Gastrocnemius medialis (tissue), 4 donors: ENCODE data around the gene ZNF730.

ENCODE experiments used
- POLR2A ChIP-seq, 2 donors: fragments of 450-650 bp; IDR thresholded peaks; one replicate each; pipeline ENCODE4 v1.6.1; 2017; ENCODE audit warnings: antibody characterized with exemption in 2 of 2, mild to moderate bottlenecking in 2 of 2, moderate library complexity in 2 of 2
- TF ChIP-seq, protein P1 (sequence below), 5 experiments: fragments of 450-650 bp in 3 of 5; fragments of 200-600 bp in 2 of 5; sonication (generic) in 2 of 5; IDR thresholded peaks in 4 of 5; conservative IDR thresholded peaks in 1 of 5; 1 replicate in 4 of 5; 2 replicates in 1 of 5; pipeline ENCODE4 v1.5.1; 2016 to 2019; ENCODE audit warnings: antibody characterized with exemption in 5 of 5, mild to moderate bottlenecking in 3 of 5, moderate library complexity in 3 of 5

DNA sequence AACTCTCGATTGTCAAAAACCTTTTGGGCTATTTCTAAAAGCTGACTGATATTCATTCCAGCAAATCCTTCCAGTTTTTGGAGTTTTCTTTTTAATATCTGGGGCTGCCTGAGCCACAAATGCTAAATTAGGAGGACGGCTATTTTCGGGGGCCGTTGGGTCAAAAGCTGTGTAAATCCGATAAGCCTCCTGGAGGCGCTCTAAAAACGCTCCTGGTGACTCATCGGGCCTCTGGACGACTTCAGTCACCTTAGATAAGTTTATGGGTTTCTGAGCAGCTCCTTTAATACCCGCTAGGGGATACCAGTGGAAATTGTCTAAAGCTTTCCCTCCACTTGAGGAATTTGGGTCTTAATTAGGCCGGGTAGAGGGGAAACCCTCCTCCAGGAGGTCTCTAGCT is 66.4 kb downstream of the ZNF730 start:
- TF ChIP-seq, protein P1, sequence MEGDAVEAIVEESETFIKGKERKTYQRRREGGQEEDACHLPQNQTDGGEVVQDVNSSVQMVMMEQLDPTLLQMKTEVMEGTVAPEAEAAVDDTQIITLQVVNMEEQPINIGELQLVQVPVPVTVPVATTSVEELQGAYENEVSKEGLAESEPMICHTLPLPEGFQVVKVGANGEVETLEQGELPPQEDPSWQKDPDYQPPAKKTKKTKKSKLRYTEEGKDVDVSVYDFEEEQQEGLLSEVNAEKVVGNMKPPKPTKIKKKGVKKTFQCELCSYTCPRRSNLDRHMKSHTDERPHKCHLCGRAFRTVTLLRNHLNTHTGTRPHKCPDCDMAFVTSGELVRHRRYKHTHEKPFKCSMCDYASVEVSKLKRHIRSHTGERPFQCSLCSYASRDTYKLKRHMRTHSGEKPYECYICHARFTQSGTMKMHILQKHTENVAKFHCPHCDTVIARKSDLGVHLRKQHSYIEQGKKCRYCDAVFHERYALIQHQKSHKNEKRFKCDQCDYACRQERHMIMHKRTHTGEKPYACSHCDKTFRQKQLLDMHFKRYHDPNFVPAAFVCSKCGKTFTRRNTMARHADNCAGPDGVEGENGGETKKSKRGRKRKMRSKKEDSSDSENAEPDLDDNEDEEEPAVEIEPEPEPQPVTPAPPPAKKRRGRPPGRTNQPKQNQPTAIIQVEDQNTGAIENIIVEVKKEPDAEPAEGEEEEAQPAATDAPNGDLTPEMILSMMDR (IDR thresholded peaks at IDR 0.05 in 4 of 5, conservative IDR thresholded peaks at IDR 0.05 in 1 of 5), result no peak
- TF ChIP-seq POLR2A (IDR thresholded peaks at IDR 0.05), result no peak
